Osteoblast (primary cell): ENCODE measurements around the gene FERMT3. TPM values are rescaled to one million over a fixed set of nuclear protein-coding genes. Genes with fewer than 3 reads are reported as not detected.
A peak's percentile ranks its signal among the peaks of the same experiment; 100 is the strongest.

Experiments used
- DNase-seq: peaks from one replicate; pipeline ENCODE4 v3.0.0; 2011; ENCODE audit warnings: low spot score, mixed read lengths; ENCODE audit not compliant: insufficient read length; ENCODE audit errors: missing footprints
- H2AFZ ChIP-seq: 2 replicates; pipeline ENCODE4 v1.6.0; 2011; ENCODE audit warnings: mild to moderate bottlenecking, low read length
- H3K27ac ChIP-seq: 2 replicates; pipeline ENCODE4 v1.5.1; 2011; ENCODE audit warnings: mild to moderate bottlenecking, low read depth, low read length, moderate library complexity
- H3K27me3 ChIP-seq: 2 replicates; pipeline ENCODE4 v1.6.0; 2012; ENCODE audit warnings: mild to moderate bottlenecking, control low read depth, inconsistent platforms, low read length, moderate library complexity; ENCODE audit not compliant: insufficient read depth
- H3K36me3 ChIP-seq: 2 replicates; pipeline ENCODE4 v1.5.1; 2011; ENCODE audit warnings: mild to moderate bottlenecking, low read length, control low read depth, moderate library complexity; ENCODE audit not compliant: insufficient read depth
- H3K4me1 ChIP-seq: 2 replicates; pipeline ENCODE4 v1.5.1; 2011; ENCODE audit warnings: mild to moderate bottlenecking, low read length, control low read depth, moderate library complexity; ENCODE audit not compliant: insufficient read depth
- H3K4me2 ChIP-seq: 2 replicates; pipeline ENCODE4 v1.6.0; 2011; ENCODE audit warnings: mild to moderate bottlenecking, low read length; ENCODE audit not compliant: insufficient read depth
- H3K4me3 ChIP-seq: fragments of 200-600 bp; sonication (generic); 3 replicates; pipeline ENCODE4 v1.5.1; 2012; ENCODE audit warnings: mild to moderate bottlenecking, low read length, inconsistent platforms; ENCODE audit not compliant: insufficient read depth
- H3K79me2 ChIP-seq: 2 replicates; pipeline ENCODE4 v1.6.0; 2012; ENCODE audit warnings: mild to moderate bottlenecking, low read length, control low read depth, inconsistent platforms; ENCODE audit not compliant: insufficient read depth
- H3K9me3 ChIP-seq: 2 replicates; pipeline ENCODE4 v1.5.1; 2011; ENCODE audit warnings: low read depth, low read length, control low read depth
- H4K20me1 ChIP-seq: 2 replicates; pipeline ENCODE4 v1.6.0; 2012; ENCODE audit warnings: mild to moderate bottlenecking, low read length, control low read depth; ENCODE audit not compliant: insufficient read depth
- CTCF ChIP-seq: IDR thresholded peaks from 2 replicates; pipeline ENCODE4 v1.5.1; 2011; ENCODE audit warnings: mild to moderate bottlenecking, low read depth, low read length, moderate library complexity; ENCODE audit errors: extremely low read depth
- total RNA-seq: library from RNA; depleted of rRNA; stranded (reverse); fragments of >200 nt; gene quantifications from 2 replicates; pipeline ENCODE4 v1.2.3, GENCODE V29; 2012

FERMT3 gene
- total RNA-seq, 1 donor = 1.1 TPM

- Histone ChIP-seq H3K27ac (no peak overlapping the region), H3K9me3 (no peaks in the 10 kb centered on the region), H2AFZ (no peak overlapping the region), H3K79me2 (peaks cover 34% of the 10 kb centered on the region), H3K27me3 (no peaks in the 10 kb centered on the region), H3K4me1 (no peaks in the 10 kb centered on the region), H3K4me3 (no peak overlapping the region), H3K36me3 (peaks cover 90% of the 10 kb centered on the region), H3K4me2 (no peak overlapping the region), H4K20me1 (peaks cover 14% of the 10 kb centered on the region)
- no peak for TF ChIP-seq CTCF
- DNase-seq = no peak
These were observed 9.9 kb upstream of the FERMT3 start for GRCh38 chr11:64196626-64197025.

- DNase-seq = peak; percentile 46
These were observed 8.0 kb upstream of the FERMT3 start for GRCh38 chr11:64198511-64198910.

GRCh38 chr11:64201543-64201942 is 5.0 kb upstream of the FERMT3 start:
- H3K9me3 ChIP-seq = no peaks in the 10 kb centered on the region
- H3K27ac ChIP-seq = no peak overlapping the region
- H3K36me3 ChIP-seq = peaks cover 80% of the 10 kb centered on the region
- no peak for TF ChIP-seq CTCF
- no peaks in the 10 kb centered on the region for H3K27me3 ChIP-seq
- peaks cover 3% of the 10 kb centered on the region for H4K20me1 ChIP-seq
- H3K4me2 ChIP-seq = no peak overlapping the region
- no peak overlapping the region for H3K4me3 ChIP-seq
- no peak overlapping the region for H2AFZ ChIP-seq
- H3K79me2 ChIP-seq = peaks cover 3% of the 10 kb centered on the region
- no peak for DNase-seq
- H3K4me1 ChIP-seq = peaks cover 4% of the 10 kb centered on the region

More at GRCh38 chr11:64198511-64198910, 8.0 kb upstream of the FERMT3 start:
- no peak overlapping the region for H3K27ac ChIP-seq
- peaks cover 93% of the 10 kb centered on the region for H3K36me3 ChIP-seq
- no peak overlapping the region for H3K4me3 ChIP-seq
- no peaks in the 10 kb centered on the region for H3K4me1 ChIP-seq
- H3K27me3 ChIP-seq = no peaks in the 10 kb centered on the region
- H3K79me2 ChIP-seq = peaks cover 15% of the 10 kb centered on the region
- H2AFZ ChIP-seq = no peak overlapping the region
- TF ChIP-seq CTCF = no peak
- no peak overlapping the region for H3K4me2 ChIP-seq
- H3K9me3 ChIP-seq = no peaks in the 10 kb centered on the region
- peaks cover 3% of the 10 kb centered on the region for H4K20me1 ChIP-seq

GRCh38 chr11:64202992-64203391 is 3.5 kb upstream of the FERMT3 start:
- Histone ChIP-seq H3K27ac (no peak overlapping the region), H3K79me2 (no peaks in the 10 kb centered on the region), H4K20me1 (peaks cover 3% of the 10 kb centered on the region), H3K9me3 (no peaks in the 10 kb centered on the region), H2AFZ (no peak overlapping the region), H3K4me3 (no peak overlapping the region), H3K4me1 (peaks cover 9% of the 10 kb centered on the region), H3K36me3 (peaks cover 66% of the 10 kb centered on the region), H3K27me3 (no peaks in the 10 kb centered on the region), H3K4me2 (no peak overlapping the region)
- DNase-seq = no peak
- no peak for TF ChIP-seq CTCF
